Measurements from ENCODE around the gene CYP4F8. TPM values are rescaled to one million over a fixed set of nuclear protein-coding genes. Genes with fewer than 3 reads are reported as not detected.
"Not testable (repeated sequence)": the region's sequence is repeated elsewhere in the genome, so short reads cannot be mapped to it uniquely, and the experiment has no call there.

Gene CYP4F8
- total RNA-seq, 2 donors from 2014 or later = not detected

DNA sequence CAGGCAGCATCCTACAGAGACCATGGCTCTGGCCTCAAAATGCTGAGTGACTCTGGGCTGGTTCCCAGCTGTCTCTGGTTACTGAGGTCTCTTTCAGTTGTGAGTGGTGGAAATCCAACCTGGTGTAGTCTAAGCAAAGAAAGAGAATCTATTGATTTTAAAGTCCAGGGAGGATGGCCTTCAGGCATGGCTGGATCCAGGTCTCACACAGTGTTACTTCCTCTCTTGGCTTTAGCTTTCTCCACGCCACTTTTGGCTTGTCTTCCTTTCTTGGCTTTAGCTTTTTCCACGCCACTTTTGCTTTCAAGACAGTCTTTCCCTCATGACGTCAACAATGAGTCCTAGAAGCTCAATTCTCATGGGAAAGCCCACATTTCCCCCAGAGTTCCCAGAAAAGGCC is 29.8 kb downstream of the CYP4F8 start:
- Mint-ChIP-seq H3K27ac (no peak overlapping the region), H3K36me3 (ENCODE audit: low read depth) (no peaks in the 10 kb centered on the region), H3K9me3 (no peaks in the 10 kb centered on the region), H3K4me1 (no peaks in the 10 kb centered on the region), H3K4me3 (no peak overlapping the region), H3K27me3 (peaks cover 11% of the 10 kb centered on the region)
- no peak for ATAC-seq (replicated peaks)

DNA sequence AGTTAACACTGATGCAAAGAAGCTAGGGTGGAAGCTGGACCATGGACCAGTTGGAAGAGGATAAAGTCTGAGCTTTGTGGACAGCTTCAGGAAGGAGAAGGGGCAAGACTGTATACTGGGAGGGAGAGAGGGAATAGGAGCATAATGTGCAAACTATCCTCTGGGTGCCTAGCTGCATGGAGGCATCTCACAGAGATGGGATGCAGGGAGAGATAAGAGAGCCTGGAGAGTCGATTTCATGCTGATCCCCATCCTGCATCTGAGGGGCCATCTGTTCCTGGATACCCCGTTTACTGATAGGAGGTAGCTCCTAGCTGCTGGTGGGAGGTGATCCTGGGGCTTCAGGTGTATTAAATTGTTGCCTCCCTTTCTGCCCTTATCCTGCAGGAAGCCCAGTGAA is 34.5 kb downstream of the CYP4F8 start:
- Mint-ChIP-seq H3K4me1 (no peaks in the 10 kb centered on the region), H3K9me3 (no peaks in the 10 kb centered on the region), H3K4me3 (no peak overlapping the region), H3K36me3 (ENCODE audit: low read depth) (no peaks in the 10 kb centered on the region), H3K27ac (no peak overlapping the region), H3K27me3 (peaks cover 23% of the 10 kb centered on the region)
- no peak for ATAC-seq (replicated peaks)

DNA sequence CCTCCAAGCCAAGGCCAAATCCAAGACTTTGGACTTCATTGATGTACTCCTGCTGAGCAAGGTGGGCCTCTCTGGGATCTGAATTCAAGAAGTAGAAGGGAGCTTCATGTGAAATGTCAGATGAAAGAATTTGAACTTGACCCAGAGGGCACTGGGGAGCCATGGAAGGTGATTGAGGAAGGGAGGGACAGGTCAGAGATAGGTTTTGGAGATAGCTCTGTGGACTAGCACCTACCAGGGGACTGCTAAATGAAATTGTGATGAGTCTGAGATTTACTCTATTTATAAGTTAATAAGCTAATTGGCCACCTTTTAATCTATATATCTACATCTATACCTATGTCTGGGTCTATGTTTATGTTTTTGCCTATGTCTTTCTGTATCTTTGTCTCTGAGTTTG is 35.1 kb downstream of the CYP4F8 start:
- not testable (repeated sequence) for H3K4me1 Mint-ChIP-seq; H3K27ac Mint-ChIP-seq; ATAC-seq (replicated peaks)

DNA sequence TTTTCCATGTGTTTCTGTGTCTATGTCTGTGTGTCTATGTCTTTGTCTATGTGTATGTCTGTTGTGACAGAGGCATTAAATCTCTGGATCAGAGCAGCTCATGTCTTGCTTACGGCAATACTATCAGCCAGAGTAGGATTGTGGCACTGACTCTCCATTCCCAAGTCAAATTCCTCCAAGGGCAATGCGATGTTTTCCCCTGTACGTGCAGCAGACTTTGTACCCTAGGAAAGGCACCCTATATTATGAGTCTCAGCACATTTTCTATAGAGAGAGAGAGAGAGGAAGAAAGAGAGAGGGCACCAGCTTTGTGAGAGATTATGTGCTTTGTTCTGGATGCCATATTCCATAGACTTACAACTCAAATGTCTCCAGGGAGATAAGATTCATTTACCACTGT is 36.8 kb downstream of the CYP4F8 start:
- Mint-ChIP-seq H3K27me3 (peaks cover 32% of the 10 kb centered on the region), H3K9me3 (no peaks in the 10 kb centered on the region), H3K4me1 (no peaks in the 10 kb centered on the region), H3K36me3 (ENCODE audit: low read depth) (no peaks in the 10 kb centered on the region), H3K4me3 (no peak overlapping the region), H3K27ac (no peak overlapping the region)
- ATAC-seq (replicated peaks) = no peak

More for the DNA sequence above, 35.1 kb downstream of the CYP4F8 start:
- peaks cover 29% of the 10 kb centered on the region for H3K27me3 Mint-ChIP-seq
- H3K4me3 Mint-ChIP-seq; H3K9me3 Mint-ChIP-seq; H3K36me3 Mint-ChIP-seq (ENCODE audit: low read depth): not testable (repeated sequence)

DNA sequence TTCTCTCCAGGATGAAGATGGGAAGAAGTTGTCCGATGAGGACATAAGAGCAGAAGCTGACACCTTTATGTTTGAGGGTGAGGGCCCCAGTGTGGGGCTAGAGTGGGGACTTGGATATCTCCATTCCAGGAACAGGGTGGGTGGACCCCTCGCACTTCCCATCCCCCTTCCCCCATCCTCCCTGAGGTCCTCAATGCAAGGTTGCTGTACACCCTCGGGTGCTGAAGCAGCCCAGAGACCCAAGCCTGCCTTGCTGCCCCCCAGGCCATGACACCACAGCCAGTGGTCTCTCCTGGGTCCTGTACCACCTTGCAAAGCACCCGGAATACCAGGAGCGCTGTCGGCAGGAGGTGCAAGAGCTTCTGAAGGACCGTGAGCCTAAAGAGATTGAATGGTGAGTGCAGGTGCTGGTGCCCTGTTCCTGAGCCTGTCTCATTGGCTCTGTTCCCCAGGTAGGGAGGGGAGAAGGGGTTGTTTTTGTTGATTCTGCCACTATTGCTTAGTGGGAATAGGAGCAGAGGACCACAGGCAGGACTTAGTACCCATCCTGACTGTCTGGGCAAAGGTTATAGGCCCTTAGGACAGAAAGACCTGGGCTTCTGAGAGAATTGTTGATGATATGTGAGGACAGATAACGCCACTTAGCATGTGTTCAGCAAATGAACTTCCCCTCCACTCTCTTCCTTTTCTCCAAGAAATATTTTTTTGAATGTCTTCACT is 37.7 kb downstream of the CYP4F8 start:
- Mint-ChIP-seq H3K27me3 (peaks cover 35% of the 10 kb centered on the region), H3K4me1 (no peaks in the 10 kb centered on the region), H3K9me3 (no peaks in the 10 kb centered on the region), H3K4me3 (no peak overlapping the region), H3K36me3 (ENCODE audit: low read depth) (no peaks in the 10 kb centered on the region), H3K27ac (no peak overlapping the region)
- no peak for ATAC-seq (replicated peaks)

DNA sequence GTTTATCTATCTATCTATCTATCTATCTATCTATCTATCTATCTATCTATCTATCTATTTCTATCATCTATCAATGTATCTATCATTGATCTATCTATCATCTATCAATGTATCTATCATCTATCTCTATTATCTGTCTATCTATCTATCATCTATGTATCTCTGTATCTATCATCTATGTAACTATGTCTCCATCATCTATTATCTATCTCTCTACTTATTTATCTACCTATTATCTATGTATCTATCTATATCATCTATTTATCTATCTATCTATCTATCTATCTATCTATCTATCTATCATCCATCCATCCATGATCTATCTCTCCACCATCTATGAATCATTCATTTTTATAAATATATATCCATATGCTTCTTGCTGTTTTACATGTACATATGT is 41.4 kb downstream of the CYP4F8 start:
- ATAC-seq (replicated peaks) = no peak
- Mint-ChIP-seq H3K4me3 (no peak overlapping the region), H3K36me3 (ENCODE audit: low read depth) (no peaks in the 10 kb centered on the region), H3K4me1 (no peaks in the 10 kb centered on the region), H3K27ac (no peak overlapping the region), H3K27me3 (peaks cover 35% of the 10 kb centered on the region), H3K9me3 (no peaks in the 10 kb centered on the region)

DNA sequence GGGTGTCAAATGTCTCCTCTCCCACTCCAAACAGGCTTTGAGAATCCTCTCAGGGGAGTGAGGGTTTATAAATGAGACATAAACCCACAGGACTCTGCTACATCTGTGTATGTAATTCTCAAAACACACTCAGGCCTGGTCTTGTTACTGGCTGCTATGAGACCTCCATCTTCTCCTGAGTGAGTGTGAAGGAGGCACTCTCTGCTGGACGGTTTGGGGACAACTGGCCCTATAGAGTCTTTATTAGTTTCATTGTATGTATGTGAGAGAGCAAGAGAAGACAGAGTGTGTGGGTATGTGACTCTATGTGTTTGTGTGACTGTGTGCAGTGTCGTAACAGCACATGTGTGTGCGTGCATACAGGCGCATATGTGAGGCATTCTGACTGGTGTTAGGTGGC is 48.2 kb downstream of the CYP4F8 start:
- Mint-ChIP-seq H3K27ac (no peak overlapping the region), H3K36me3 (ENCODE audit: low read depth) (no peaks in the 10 kb centered on the region), H3K4me3 (no peak overlapping the region), H3K4me1 (no peaks in the 10 kb centered on the region), H3K9me3 (no peaks in the 10 kb centered on the region), H3K27me3 (peaks cover 16% of the 10 kb centered on the region)
- no peak for ATAC-seq (replicated peaks)

DNA sequence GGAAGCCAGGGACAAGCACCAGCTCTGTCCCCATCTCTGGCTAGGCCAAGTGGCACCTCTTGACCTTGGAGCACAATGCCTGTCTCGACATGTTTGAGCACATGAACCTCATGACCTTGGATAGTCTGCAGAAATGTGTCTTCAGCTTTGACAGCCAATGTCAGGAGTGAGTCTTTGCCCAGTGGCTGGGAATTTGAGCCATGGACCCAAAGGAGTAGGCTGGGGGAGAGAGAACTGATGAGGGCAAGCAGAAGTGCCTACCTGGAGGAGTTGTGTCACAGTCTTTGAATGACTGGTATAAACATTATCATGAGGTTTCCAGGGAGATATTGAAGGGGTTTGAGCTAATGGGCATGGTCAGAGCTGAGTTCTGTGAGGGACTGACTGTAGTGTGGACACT is 51.2 kb downstream of the CYP4F8 start:
- no peaks in the 10 kb centered on the region for H3K9me3 Mint-ChIP-seq
- H3K27ac Mint-ChIP-seq = no peak overlapping the region
- H3K4me1 Mint-ChIP-seq = no peaks in the 10 kb centered on the region
- ATAC-seq (replicated peaks) = no peak
- no peak overlapping the region for H3K4me3 Mint-ChIP-seq
- peaks cover 16% of the 10 kb centered on the region for H3K27me3 Mint-ChIP-seq
- no peaks in the 10 kb centered on the region for H3K36me3 Mint-ChIP-seq (ENCODE audit: low read depth)

DNA sequence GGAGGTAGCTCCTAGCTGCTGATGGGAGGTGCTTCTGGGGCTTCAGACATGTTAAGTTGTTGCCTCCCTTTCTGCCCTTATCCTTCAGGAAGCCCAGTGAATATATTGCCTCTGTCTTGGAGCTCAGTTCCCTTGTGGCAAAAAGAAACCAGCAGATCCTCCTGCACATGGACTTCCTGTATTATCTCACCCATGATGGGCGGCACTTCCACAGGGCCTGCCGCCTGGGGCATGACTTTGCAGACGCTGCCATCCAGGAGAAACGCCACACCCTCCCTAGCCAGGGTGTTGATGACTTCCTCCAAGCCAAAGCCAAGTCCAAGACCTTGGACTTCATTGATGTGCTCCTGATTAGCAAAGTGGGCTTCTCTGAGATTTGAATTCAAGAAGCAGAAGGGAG is 51.9 kb downstream of the CYP4F8 start:
- no peak overlapping the region for H3K4me3 Mint-ChIP-seq
- H3K27me3 Mint-ChIP-seq = peaks cover 16% of the 10 kb centered on the region
- no peak for ATAC-seq (replicated peaks)
- H3K27ac Mint-ChIP-seq = no peak overlapping the region
- no peaks in the 10 kb centered on the region for H3K36me3 Mint-ChIP-seq (ENCODE audit: low read depth)
- H3K4me1 Mint-ChIP-seq = no peaks in the 10 kb centered on the region
- H3K9me3 Mint-ChIP-seq = no peaks in the 10 kb centered on the region

DNA sequence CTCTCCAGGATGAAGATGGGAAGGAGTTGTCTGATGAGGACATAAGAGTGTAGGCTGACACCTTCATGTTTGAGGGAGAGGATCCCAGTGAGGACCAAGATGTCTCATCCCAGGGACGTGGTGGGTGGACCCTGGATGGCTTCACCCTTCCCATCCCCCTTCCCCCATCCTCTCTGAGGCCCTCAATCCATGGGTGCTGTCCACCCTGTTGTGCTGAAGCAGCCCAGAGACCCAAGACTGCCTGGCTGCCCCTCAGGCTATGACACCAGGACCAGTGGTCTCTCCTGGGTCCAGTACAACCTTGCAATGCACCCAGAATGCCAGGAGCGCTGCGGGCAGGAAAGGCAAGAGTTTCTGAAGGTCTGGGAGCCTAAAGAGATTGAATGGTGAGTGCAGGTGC is 54.4 kb downstream of the CYP4F8 start:
- no peak overlapping the region for H3K4me3 Mint-ChIP-seq
- no peaks in the 10 kb centered on the region for H3K36me3 Mint-ChIP-seq (ENCODE audit: low read depth)
- no peak for ATAC-seq (replicated peaks)
- H3K27ac Mint-ChIP-seq = no peak overlapping the region
- peaks cover 11% of the 10 kb centered on the region for H3K27me3 Mint-ChIP-seq
- H3K9me3 Mint-ChIP-seq = peaks cover 3% of the 10 kb centered on the region
- H3K4me1 Mint-ChIP-seq = peaks cover 6% of the 10 kb centered on the region

DNA sequence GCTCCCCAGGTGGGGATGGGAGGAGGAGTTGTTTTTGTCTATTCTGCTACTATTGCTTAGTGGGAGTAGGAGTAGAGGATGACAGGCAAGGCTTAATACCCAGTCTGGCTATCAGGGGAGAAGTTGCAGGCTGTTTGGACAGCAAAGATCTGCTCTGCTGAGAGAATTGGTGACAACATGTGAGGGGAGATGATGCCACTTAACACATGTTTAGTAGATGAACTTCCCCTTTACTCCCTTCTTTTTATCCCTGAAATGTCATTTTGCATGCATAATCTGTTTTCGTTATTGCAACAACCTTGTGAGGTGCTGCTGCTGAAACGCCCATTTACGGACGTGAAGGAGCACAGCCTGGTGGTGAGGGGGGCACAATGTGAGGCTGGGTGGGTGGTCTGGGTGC is 54.9 kb downstream of the CYP4F8 start:
- H3K27me3 Mint-ChIP-seq = peaks cover 9% of the 10 kb centered on the region
- H3K4me3 Mint-ChIP-seq = no peak overlapping the region
- no peaks in the 10 kb centered on the region for H3K36me3 Mint-ChIP-seq (ENCODE audit: low read depth)
- peaks cover 5% of the 10 kb centered on the region for H3K9me3 Mint-ChIP-seq
- no peak for ATAC-seq (replicated peaks)
- peaks cover 10% of the 10 kb centered on the region for H3K4me1 Mint-ChIP-seq
- H3K27ac Mint-ChIP-seq = no peak overlapping the region

DNA sequence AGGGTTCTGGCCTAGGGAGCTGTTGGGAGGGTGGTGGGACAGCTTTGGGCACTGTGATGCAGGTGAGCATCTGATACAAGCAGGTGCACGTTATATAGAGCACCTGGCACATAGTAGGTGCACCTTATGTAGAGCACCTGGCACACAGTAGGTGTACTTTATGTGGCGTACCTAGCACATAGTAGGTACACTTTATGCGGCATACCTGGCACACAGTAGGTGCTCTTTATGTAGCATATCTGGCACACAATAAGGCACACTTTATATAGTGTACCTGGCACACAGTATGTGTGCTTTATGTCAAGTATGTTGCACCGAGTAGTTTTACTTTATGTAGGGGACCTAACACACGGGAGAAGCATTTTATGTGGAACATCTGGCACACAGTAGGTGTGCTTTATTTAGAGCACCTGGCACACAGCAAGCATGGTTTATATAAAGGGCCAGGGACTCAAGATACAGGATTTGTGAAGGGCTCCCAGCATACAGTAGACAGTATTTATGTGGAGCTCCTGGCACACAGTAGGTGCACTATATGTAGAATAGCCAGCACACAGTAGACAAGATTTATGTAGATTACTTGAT is 56.3 kb downstream of the CYP4F8 start:
- Mint-ChIP-seq H3K4me3 (no peak overlapping the region), H3K36me3 (ENCODE audit: low read depth) (no peaks in the 10 kb centered on the region), H3K27me3 (no peaks in the 10 kb centered on the region), H3K4me1 (peaks cover 10% of the 10 kb centered on the region), H3K27ac (no peak overlapping the region), H3K9me3 (peaks cover 5% of the 10 kb centered on the region)
- ATAC-seq (replicated peaks) = no peak

DNA sequence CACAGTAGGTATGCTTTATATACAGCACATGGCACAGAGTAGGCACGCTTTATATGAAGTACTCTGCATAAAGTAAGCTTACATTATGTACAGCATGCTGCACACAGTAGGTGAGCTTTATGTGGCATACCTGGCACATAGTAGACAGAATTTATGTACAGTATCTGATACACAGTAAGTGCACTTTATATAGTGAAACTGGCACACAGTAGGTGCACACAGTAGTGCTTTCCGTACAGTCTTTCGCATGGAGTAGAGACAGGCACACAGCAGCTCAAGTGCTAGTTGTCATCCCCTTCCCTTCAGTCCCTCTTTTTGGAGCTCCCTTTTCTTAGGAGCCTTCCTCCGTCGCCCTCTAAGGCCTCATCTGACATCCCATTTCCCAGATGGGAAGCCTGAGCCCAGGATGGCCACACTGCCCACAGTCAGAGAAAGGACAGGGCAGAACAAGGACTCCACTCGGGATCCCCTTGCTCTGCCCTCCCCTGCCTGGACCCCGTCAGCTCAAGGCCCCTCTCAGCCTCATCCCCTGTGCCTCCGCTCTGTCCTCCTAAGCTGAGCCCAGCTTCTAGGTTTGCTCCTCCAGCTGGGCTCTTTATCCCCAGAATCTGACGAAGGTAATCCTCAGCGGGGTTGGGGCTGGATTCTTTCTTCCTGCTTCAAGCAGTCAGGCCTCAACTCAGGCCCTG is 57.0 kb downstream of the CYP4F8 start:
- H3K4me3 Mint-ChIP-seq = no peak overlapping the region
- H3K9me3 Mint-ChIP-seq = peaks cover 9% of the 10 kb centered on the region

DNA sequence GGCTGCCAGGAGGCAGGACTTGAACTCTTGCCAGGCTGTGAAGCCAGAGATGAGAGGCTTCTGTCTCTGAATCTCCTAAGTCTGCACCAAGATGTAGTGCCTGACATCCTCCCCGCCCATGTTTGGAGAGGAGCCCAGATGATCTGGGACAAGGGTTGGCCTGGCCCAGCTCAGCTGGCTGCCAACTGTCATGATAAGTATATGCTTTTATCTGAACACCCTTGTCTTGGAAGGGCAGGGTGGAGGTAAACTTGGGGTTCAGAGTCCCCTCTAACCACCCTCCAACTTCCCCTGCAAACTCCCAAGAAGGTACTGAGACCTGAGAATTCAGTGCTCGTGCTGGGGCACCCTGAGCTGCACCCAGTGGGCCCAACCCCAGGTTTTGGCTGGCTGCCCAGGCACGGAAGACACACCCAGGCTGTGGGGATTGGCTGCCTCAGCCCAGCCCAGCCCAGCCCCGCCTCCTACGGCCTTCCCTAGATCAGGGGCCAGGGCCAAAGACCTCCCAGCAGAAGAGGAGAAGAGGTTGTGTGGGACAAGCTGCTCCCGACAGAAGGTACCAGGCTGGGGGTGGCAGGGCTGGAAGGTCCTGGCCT is 57.7 kb downstream of the CYP4F8 start, which contains the start of gene CYP4F12:
CYP4F12 (plus strand) TSS at position 508 of the 596 bp plus-strand sequence. CDS start 443 bp downstream, outside the sequence.
- peak within 1 kb of the TSS; percentile 59 for H3K27ac Mint-ChIP-seq
- H3K4me3 Mint-ChIP-seq = no peak within 1 kb of the TSS
- peak; percentile 31 for ATAC-seq (replicated peaks)
- peaks cover 3% of the 10 kb centered on the region for H3K36me3 Mint-ChIP-seq (ENCODE audit: low read depth)
- no peaks in the 10 kb centered on the region for H3K27me3 Mint-ChIP-seq
- peaks cover 11% of the 10 kb centered on the region for H3K4me1 Mint-ChIP-seq
- peaks cover 12% of the 10 kb centered on the region for H3K9me3 Mint-ChIP-seq

More for the DNA sequence above, 57.0 kb downstream of the CYP4F8 start:
- no peaks in the 10 kb centered on the region for H3K27me3 Mint-ChIP-seq
- no peaks in the 10 kb centered on the region for H3K36me3 Mint-ChIP-seq (ENCODE audit: low read depth)
- peak overlapping the region; percentile 59 for H3K27ac Mint-ChIP-seq
- no peak for ATAC-seq (replicated peaks)
- peaks cover 10% of the 10 kb centered on the region for H3K4me1 Mint-ChIP-seq
